Chondrocyte (in vitro differentiated cells): ENCODE measurements around the gene LRTM2. TPM values are rescaled to one million over a fixed set of nuclear protein-coding genes. Genes with fewer than 3 reads are reported as not detected.
"Not testable (repeated sequence)": the region's sequence is repeated elsewhere in the genome, so short reads cannot be mapped to it uniquely, and the experiment has no call there.

Experiments
- DNase-seq: peaks from one replicate; pipeline ENCODE4 v3.0.0; 2021; ENCODE audit warnings: mixed read lengths, low spot score
- H3K27ac Mint-ChIP-seq: one replicate; pipeline ENCODE4 v1.8.0; 2021; ENCODE audit warnings: mild to moderate bottlenecking, moderate library complexity, mixed read lengths; ENCODE audit not compliant: unreplicated experiment
- H3K27me3 Mint-ChIP-seq: 2 replicates; pipeline ENCODE4 v1.8.0; 2021; ENCODE audit warnings: low read depth, mixed read lengths
- H3K36me3 Mint-ChIP-seq: 2 replicates; pipeline ENCODE4 v1.8.0; 2021; ENCODE audit warnings: low read depth, mixed read lengths
- H3K4me1 Mint-ChIP-seq: 2 replicates; pipeline ENCODE4 v1.8.0; 2021; ENCODE audit warnings: low read depth, mild to moderate bottlenecking, mixed read lengths
- H3K4me3 Mint-ChIP-seq: one replicate; pipeline ENCODE4 v1.8.0; 2021; ENCODE audit warnings: mild to moderate bottlenecking, moderate library complexity, mixed read lengths; ENCODE audit not compliant: unreplicated experiment
- H3K9me3 Mint-ChIP-seq: 2 replicates; pipeline ENCODE4 v1.8.0; 2021; ENCODE audit warnings: low read depth, mixed read lengths
- CTCF ChIP-seq: fragments of 200-600 bp; sonication (generic); IDR thresholded peaks from 2 replicates; pipeline ENCODE4 v1.5.0; 2021; ENCODE audit warnings: antibody characterized with exemption, mild to moderate bottlenecking, moderate library complexity
- total RNA-seq: library from RNA; stranded (reverse); gene quantifications from 3 replicates; pipeline ENCODE4 v1.2.1, GENCODE V29; 2021

Gene LRTM2
- total RNA-seq, 1 donor from 2014 or later = not detected

GRCh38 chr12:1814266-1814665 is 6.1 kb upstream of the LRTM2 start:
- Mint-ChIP-seq H3K36me3 (no peaks in the 10 kb centered on the region), H3K4me3 (no peak overlapping the region), H3K27me3 (peaks cover 18% of the 10 kb centered on the region), H3K4me1 (peaks cover 32% of the 10 kb centered on the region), H3K27ac (no peak overlapping the region), H3K9me3 (no peaks in the 10 kb centered on the region)
- no peak for DNase-seq
- no peak for TF ChIP-seq CTCF

- no peak for TF ChIP-seq CTCF
- Mint-ChIP-seq H3K9me3 (no peaks in the 10 kb centered on the region), H3K27ac (no peak overlapping the region), H3K27me3 (peaks cover 25% of the 10 kb centered on the region), H3K4me3 (no peak overlapping the region), H3K36me3 (no peaks in the 10 kb centered on the region), H3K4me1 (peaks cover 26% of the 10 kb centered on the region)
- DNase-seq = no peak
Measured at GRCh38 chr12:1815108-1815507, 5.3 kb upstream of the LRTM2 start.

GRCh38 chr12:1815814-1816729 is 4.3 kb upstream of the LRTM2 start:
- no peak for TF ChIP-seq CTCF
- H3K4me1 Mint-ChIP-seq = peaks cover 25% of the 10 kb centered on the region
- no peak for DNase-seq
- H3K27ac Mint-ChIP-seq = no peak overlapping the region
- H3K36me3 Mint-ChIP-seq = no peaks in the 10 kb centered on the region
- no peaks in the 10 kb centered on the region for H3K9me3 Mint-ChIP-seq
- peaks cover 35% of the 10 kb centered on the region for H3K27me3 Mint-ChIP-seq
- no peak overlapping the region for H3K4me3 Mint-ChIP-seq

GRCh38 chr12:1816730-1817348 is 3.5 kb upstream of the LRTM2 start:
- H3K4me3 Mint-ChIP-seq = no peak overlapping the region
- no peaks in the 10 kb centered on the region for H3K36me3 Mint-ChIP-seq
- no peak for TF ChIP-seq CTCF
- peaks cover 40% of the 10 kb centered on the region for H3K27me3 Mint-ChIP-seq
- H3K4me1 Mint-ChIP-seq = peaks cover 18% of the 10 kb centered on the region
- no peaks in the 10 kb centered on the region for H3K9me3 Mint-ChIP-seq
- no peak overlapping the region for H3K27ac Mint-ChIP-seq
- DNase-seq = no peak

GRCh38 chr12:1817928-1818327 is 2.4 kb upstream of the LRTM2 start:
- H3K4me1 Mint-ChIP-seq, DNase-seq, H3K27ac Mint-ChIP-seq, H3K4me3 Mint-ChIP-seq, H3K36me3 Mint-ChIP-seq, H3K9me3 Mint-ChIP-seq: not testable (repeated sequence)
- H3K27me3 Mint-ChIP-seq = peaks cover 45% of the 10 kb centered on the region
